ENCODE results near the gene SIGLEC5. TPM values are rescaled to one million over a fixed set of nuclear protein-coding genes. Genes with fewer than 3 reads are reported as not detected.
A peak's percentile ranks its signal among the peaks of the same experiment; 100 is the strongest.

The SIGLEC5 gene
- total RNA-seq, 1 donor from 2014 or later: not detected

DNA sequence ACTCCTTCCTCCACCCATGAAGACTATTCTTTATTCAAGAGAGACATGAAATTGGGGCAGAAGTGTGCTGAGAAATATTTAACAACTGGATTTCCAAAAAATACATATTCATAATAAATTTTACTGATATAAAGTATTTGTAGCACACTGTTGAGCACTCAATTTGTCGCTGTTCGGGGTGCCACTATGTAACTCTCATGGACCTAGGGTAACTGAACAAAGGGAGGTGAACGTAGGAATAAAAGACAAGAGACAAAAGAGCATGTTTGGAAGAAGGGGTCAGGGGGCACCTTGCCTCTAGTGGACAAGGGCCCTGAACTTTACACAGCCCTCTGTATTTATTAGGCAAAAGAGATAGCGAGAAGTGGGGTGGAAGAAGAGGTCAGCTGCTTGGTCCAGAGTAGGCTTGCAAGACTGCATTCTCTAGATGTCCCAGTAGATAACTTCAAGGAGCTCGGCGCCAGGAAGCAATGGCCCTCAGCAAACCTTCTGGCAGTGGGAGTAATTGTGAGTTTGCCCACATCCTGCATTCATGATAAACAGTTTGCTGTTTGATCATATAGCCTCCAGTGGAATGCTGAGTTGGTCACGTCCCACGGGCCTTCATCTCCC, 63.6 kb downstream of the SIGLEC5 start:
- Histone ChIP-seq H2AFZ (ENCODE audit: low read depth, low read length) (no peak overlapping the region), H3K27me3 (ENCODE audit: insufficient read depth, low read length) (peaks cover 2% of the 10 kb centered on the region), H4K20me1 (ENCODE audit: insufficient read depth, low read length) (no peaks in the 10 kb centered on the region), H3K27ac (ENCODE audit: low read depth, low read length) (no peak overlapping the region), H3K9ac (ENCODE audit: low read length) (no peak overlapping the region), H3K4me2 (ENCODE audit: low read length) (no peak overlapping the region), H3K36me3 (ENCODE audit: insufficient read depth, low read length) (no peaks in the 10 kb centered on the region), H3K9me3 (ENCODE audit: insufficient read depth, low read depth, low read length) (no peaks in the 10 kb centered on the region), H3K79me2 (ENCODE audit: insufficient read depth, low read length) (peaks cover 6% of the 10 kb centered on the region), H3K4me3 (ENCODE audit: insufficient read depth, low read depth, low read length) (no peak overlapping the region), H3K4me1 (ENCODE audit: insufficient read depth, low read length) (no peaks in the 10 kb centered on the region)
- no peaks in the 10 kb centered on the region for H3K4me1 Mint-ChIP-seq (ENCODE audit: low read depth, unreplicated experiment)
- no peaks in the 10 kb centered on the region for H3K9me3 Mint-ChIP-seq (ENCODE audit: unreplicated experiment)
- no peak overlapping the region for H3K27ac Mint-ChIP-seq (ENCODE audit: unreplicated experiment)
- peaks cover 48% of the 10 kb centered on the region for H3K27me3 Mint-ChIP-seq (ENCODE audit: low read depth, unreplicated experiment)
- FAIRE-seq (no peak), DNase-seq (ENCODE audit: low read depth) (no peak)
- H3K36me3 Mint-ChIP-seq (ENCODE audit: low read depth, unreplicated experiment): no peaks in the 10 kb centered on the region
- no peak for TF ChIP-seq EZH2 (IDR thresholded peaks at IDR 0.05; ENCODE audit: insufficient read depth, low read length)
- TF ChIP-seq, protein P1, sequence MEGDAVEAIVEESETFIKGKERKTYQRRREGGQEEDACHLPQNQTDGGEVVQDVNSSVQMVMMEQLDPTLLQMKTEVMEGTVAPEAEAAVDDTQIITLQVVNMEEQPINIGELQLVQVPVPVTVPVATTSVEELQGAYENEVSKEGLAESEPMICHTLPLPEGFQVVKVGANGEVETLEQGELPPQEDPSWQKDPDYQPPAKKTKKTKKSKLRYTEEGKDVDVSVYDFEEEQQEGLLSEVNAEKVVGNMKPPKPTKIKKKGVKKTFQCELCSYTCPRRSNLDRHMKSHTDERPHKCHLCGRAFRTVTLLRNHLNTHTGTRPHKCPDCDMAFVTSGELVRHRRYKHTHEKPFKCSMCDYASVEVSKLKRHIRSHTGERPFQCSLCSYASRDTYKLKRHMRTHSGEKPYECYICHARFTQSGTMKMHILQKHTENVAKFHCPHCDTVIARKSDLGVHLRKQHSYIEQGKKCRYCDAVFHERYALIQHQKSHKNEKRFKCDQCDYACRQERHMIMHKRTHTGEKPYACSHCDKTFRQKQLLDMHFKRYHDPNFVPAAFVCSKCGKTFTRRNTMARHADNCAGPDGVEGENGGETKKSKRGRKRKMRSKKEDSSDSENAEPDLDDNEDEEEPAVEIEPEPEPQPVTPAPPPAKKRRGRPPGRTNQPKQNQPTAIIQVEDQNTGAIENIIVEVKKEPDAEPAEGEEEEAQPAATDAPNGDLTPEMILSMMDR (IDR thresholded peaks at IDR 0.05; ENCODE audit: insufficient read depth, low read depth, low read length): no peak
- no peak overlapping the region for H3K4me3 Mint-ChIP-seq (ENCODE audit: unreplicated experiment)

DNA sequence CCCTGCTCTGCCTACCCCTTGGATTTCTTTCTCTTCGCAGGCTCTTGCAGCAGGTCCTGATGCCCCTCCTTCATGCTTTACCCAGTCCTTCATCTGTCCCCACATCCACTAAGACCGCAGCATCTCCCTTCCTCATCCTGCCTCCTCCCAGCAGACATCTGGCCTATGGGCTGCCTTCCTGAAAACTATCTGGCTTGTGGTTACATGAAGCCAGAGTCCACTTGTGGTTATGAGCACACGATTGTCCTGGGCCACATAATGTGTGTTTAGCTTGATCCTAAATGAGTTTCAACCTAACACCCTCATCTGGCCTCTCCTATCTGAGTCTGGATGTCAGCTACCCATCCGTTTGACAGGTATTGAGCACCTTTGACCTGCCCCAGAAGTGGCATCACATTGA, 64.6 kb downstream of the SIGLEC5 start:
- TF ChIP-seq, protein P1 (IDR thresholded peaks at IDR 0.05; ENCODE audit: insufficient read depth, low read depth, low read length): no peak
- no peak for TF ChIP-seq EZH2 (IDR thresholded peaks at IDR 0.05; ENCODE audit: insufficient read depth, low read length)
- Histone ChIP-seq H3K79me2 (ENCODE audit: insufficient read depth, low read length) (no peaks in the 10 kb centered on the region), H3K4me1 (ENCODE audit: insufficient read depth, low read length) (no peaks in the 10 kb centered on the region), H4K20me1 (ENCODE audit: insufficient read depth, low read length) (no peaks in the 10 kb centered on the region), H3K27ac (ENCODE audit: low read depth, low read length) (no peak overlapping the region), H3K9ac (ENCODE audit: low read length) (no peak overlapping the region), H3K27me3 (ENCODE audit: insufficient read depth, low read length) (peaks cover 2% of the 10 kb centered on the region), H3K4me2 (ENCODE audit: low read length) (no peak overlapping the region), H3K9me3 (ENCODE audit: insufficient read depth, low read depth, low read length) (no peaks in the 10 kb centered on the region), H3K36me3 (ENCODE audit: insufficient read depth, low read length) (no peaks in the 10 kb centered on the region), H2AFZ (ENCODE audit: low read depth, low read length) (no peak overlapping the region), H3K4me3 (ENCODE audit: insufficient read depth, low read depth, low read length) (no peak overlapping the region)
- Mint-ChIP-seq H3K27ac (ENCODE audit: unreplicated experiment) (peak overlapping the region; percentile 16), H3K36me3 (ENCODE audit: low read depth, unreplicated experiment) (no peaks in the 10 kb centered on the region), H3K4me1 (ENCODE audit: low read depth, unreplicated experiment) (no peaks in the 10 kb centered on the region), H3K9me3 (ENCODE audit: unreplicated experiment) (no peaks in the 10 kb centered on the region), H3K4me3 (ENCODE audit: unreplicated experiment) (no peak overlapping the region), H3K27me3 (ENCODE audit: low read depth, unreplicated experiment) (peaks cover 55% of the 10 kb centered on the region)
- FAIRE-seq (no peak), DNase-seq (ENCODE audit: low read depth) (no peak)

DNA sequence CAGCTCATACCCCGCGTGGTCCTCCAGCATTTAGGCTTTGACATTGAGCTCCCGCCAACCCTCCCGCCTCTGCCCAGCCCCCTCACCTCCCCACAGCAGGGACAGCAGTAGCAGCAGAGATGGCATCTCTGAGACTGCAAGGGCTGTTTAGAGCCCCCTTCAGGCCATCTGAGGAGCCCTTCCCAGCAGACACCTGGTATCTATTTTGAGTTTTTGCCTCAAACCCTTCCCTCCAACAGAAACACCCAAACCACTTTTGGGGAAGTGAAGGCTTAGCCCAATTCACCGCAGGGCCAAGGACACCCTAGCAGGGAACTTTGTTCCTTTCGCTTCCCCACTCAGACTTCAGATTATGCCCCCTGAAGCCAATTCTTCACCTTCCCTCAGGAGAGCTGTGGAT, 65.4 kb downstream of the SIGLEC5 start:
- TF ChIP-seq, protein P1 (IDR thresholded peaks at IDR 0.05; ENCODE audit: insufficient read depth, low read depth, low read length): no peak
- no peak for TF ChIP-seq EZH2 (IDR thresholded peaks at IDR 0.05; ENCODE audit: insufficient read depth, low read length)
- Mint-ChIP-seq H3K4me1 (ENCODE audit: low read depth, unreplicated experiment) (no peaks in the 10 kb centered on the region), H3K36me3 (ENCODE audit: low read depth, unreplicated experiment) (no peaks in the 10 kb centered on the region), H3K4me3 (ENCODE audit: unreplicated experiment) (no peak overlapping the region), H3K9me3 (ENCODE audit: unreplicated experiment) (no peaks in the 10 kb centered on the region), H3K27me3 (ENCODE audit: low read depth, unreplicated experiment) (peaks cover 60% of the 10 kb centered on the region), H3K27ac (ENCODE audit: unreplicated experiment) (no peak overlapping the region)
- no peaks in the 10 kb centered on the region for H3K4me1 ChIP-seq (ENCODE audit: insufficient read depth, low read length)
- no peaks in the 10 kb centered on the region for H3K9me3 ChIP-seq (ENCODE audit: insufficient read depth, low read depth, low read length)
- peaks cover 2% of the 10 kb centered on the region for H3K27me3 ChIP-seq (ENCODE audit: insufficient read depth, low read length)
- no peak overlapping the region for H3K9ac ChIP-seq (ENCODE audit: low read length)
- H4K20me1 ChIP-seq (ENCODE audit: insufficient read depth, low read length): no peaks in the 10 kb centered on the region
- no peak for FAIRE-seq
- H3K4me3 ChIP-seq (ENCODE audit: insufficient read depth, low read depth, low read length): no peak overlapping the region
- no peak for DNase-seq (ENCODE audit: low read depth)
- H3K4me2 ChIP-seq (ENCODE audit: low read length): no peak overlapping the region
- H2AFZ ChIP-seq (ENCODE audit: low read depth, low read length): no peak overlapping the region
- no peaks in the 10 kb centered on the region for H3K79me2 ChIP-seq (ENCODE audit: insufficient read depth, low read length)
- H3K27ac ChIP-seq (ENCODE audit: low read depth, low read length): no peak overlapping the region
- no peaks in the 10 kb centered on the region for H3K36me3 ChIP-seq (ENCODE audit: insufficient read depth, low read length)
